HG03139 (cell line): Measurements from ENCODE around the gene MYADML2.

Source experiments
- ATAC-seq: cut with Tn5 transposase; IDR thresholded peaks from one replicate; pipeline ENCODE4 v1.9.1; 2021; ENCODE audit not compliant: unreplicated experiment

Gene MYADML2

GRCh38 chr17:81940538-81941483, 6.2 kb downstream of the MYADML2 start:
- ATAC-seq, result no peak

GRCh38 chr17:81939881-81940385, 7.1 kb downstream of the MYADML2 start:
- no peak for ATAC-seq

- no peak for ATAC-seq
Measured at GRCh38 chr17:81939218-81939617, 7.8 kb downstream of the MYADML2 start.

GRCh38 chr17:81935709-81936084, 11.3 kb downstream of the MYADML2 start:
- no peak for ATAC-seq

- no peak for ATAC-seq
Measured at GRCh38 chr17:81934850-81935708, 12.0 kb downstream of the MYADML2 start.

GRCh38 chr17:81934098-81934757, 12.8 kb downstream of the MYADML2 start:
- ATAC-seq, result no peak

GRCh38 chr17:81933178-81933699, 13.8 kb downstream of the MYADML2 start:
- no peak for ATAC-seq

- ATAC-seq, result no peak
Measured at GRCh38 chr17:81932333-81932983, 14.6 kb downstream of the MYADML2 start.

- no peak for ATAC-seq
Measured at GRCh38 chr17:81931557-81932332, 15.3 kb downstream of the MYADML2 start.

GRCh38 chr17:81931189-81931556, 15.9 kb downstream of the MYADML2 start:
- no peak for ATAC-seq

GRCh38 chr17:81930142-81931125, 16.6 kb downstream of the MYADML2 start:
- no peak for ATAC-seq

- no peak for ATAC-seq
Measured at GRCh38 chr17:81929253-81930141, 17.5 kb downstream of the MYADML2 start.

- no peak for ATAC-seq
Measured at GRCh38 chr17:81928544-81929252, 18.3 kb downstream of the MYADML2 start.

- ATAC-seq, result peak; percentile 51
Measured at GRCh38 chr17:81927653-81928543, 19.1 kb downstream of the MYADML2 start, which contains the start of gene MAFG. TSS of gene MAFG (minus strand) at chr17:81927735. CDS start at chr17:81923185, 4,550 bp downstream.

GRCh38 chr17:81927152-81927652, 19.8 kb downstream of the MYADML2 start:
- peak; percentile 2 for ATAC-seq
